OCI-LY1 (cell line): ENCODE measurements around the gene ITPRID1.

ENCODE experiments used
- EZH2 ChIP-seq: fragments of 200-600 bp; sonication (generic), shearing (Covaris generic); IDR thresholded peaks from 2 replicates; pipeline ENCODE4 v1.8.0; 2017; ENCODE audit warnings: borderline replicate concordance, mixed run types, mild to moderate bottlenecking, antibody characterized with exemption, low read length, moderate library complexity, mixed read lengths
- TF ChIP-seq, protein P1 (sequence below): fragments of 200-600 bp; sonication (generic), shearing (Covaris generic); IDR thresholded peaks from 2 replicates; pipeline ENCODE4 v1.5.1; 2017; ENCODE audit warnings: mild to moderate bottlenecking, antibody characterized with exemption, low read length, moderate library complexity, mixed read lengths

DNA sequence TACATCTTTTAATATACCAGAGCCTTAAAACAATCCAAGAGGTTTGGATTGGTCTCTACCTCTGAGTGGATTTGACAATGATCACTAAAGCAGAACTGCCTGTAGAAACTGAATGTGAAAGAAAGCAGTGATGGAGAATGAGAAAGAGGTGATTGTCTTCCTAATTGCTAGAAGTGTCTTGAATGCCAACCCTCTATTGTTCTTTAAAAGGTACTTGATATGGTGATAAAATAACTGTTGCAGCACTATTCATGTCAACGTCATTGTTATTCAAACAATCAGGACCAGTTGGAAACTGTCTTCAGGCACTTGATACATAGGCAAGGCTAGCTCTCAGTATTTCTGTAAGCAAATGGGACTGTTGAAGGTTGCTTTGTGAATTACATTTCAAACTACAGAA is 47.9 kb upstream of the ITPRID1 start:
- TF ChIP-seq, protein P1, sequence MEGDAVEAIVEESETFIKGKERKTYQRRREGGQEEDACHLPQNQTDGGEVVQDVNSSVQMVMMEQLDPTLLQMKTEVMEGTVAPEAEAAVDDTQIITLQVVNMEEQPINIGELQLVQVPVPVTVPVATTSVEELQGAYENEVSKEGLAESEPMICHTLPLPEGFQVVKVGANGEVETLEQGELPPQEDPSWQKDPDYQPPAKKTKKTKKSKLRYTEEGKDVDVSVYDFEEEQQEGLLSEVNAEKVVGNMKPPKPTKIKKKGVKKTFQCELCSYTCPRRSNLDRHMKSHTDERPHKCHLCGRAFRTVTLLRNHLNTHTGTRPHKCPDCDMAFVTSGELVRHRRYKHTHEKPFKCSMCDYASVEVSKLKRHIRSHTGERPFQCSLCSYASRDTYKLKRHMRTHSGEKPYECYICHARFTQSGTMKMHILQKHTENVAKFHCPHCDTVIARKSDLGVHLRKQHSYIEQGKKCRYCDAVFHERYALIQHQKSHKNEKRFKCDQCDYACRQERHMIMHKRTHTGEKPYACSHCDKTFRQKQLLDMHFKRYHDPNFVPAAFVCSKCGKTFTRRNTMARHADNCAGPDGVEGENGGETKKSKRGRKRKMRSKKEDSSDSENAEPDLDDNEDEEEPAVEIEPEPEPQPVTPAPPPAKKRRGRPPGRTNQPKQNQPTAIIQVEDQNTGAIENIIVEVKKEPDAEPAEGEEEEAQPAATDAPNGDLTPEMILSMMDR, result no peak
- no peak for TF ChIP-seq EZH2
